EH (cell line): Measurements from ENCODE around the gene DPAGT1.
"Not testable (repeated sequence)": the region's sequence is repeated elsewhere in the genome, so short reads cannot be mapped to it uniquely, and the experiment has no call there.

ENCODE experiments used
- DNase-seq: peaks from one replicate; pipeline ENCODE4 v3.0.0-alpha.2; 2015; ENCODE audit warnings: low read depth

The DPAGT1 gene

GRCh38 chr11:119101759-119102423 is at the start of gene DPAGT1:
Gene DPAGT1, minus strand, starts transcription at chr11:119101853. Its CDS starts 198 bp downstream, at chr11:119101655.
- peak; percentile 98 for DNase-seq

GRCh38 chr11:119149786-119150275 is 48.2 kb upstream of the DPAGT1 start:
- DNase-seq, result no peak

GRCh38 chr11:119149018-119149785 is 47.5 kb upstream of the DPAGT1 start, which contains the start of gene ABCG4:
Gene ABCG4, plus strand, starts transcription at chr11:119149052. Its CDS starts 914 bp downstream, at chr11:119149966.
- peak; percentile 36 for DNase-seq

GRCh38 chr11:119148720-119149017 is 47.0 kb upstream of the DPAGT1 start:
- DNase-seq, result no peak

- DNase-seq, result no peak
Observed at GRCh38 chr11:119147604-119148333, 46.1 kb upstream of the DPAGT1 start.

- no peak for DNase-seq
Observed at GRCh38 chr11:119145551-119145950, 43.9 kb upstream of the DPAGT1 start.

- DNase-seq, result peak; percentile 77
Observed at GRCh38 chr11:119144825-119145486, 43.3 kb upstream of the DPAGT1 start.

- DNase-seq, result not testable (repeated sequence)
Observed at GRCh38 chr11:119139276-119139675, 37.6 kb upstream of the DPAGT1 start.

GRCh38 chr11:119134389-119134978 is 32.8 kb upstream of the DPAGT1 start:
- no peak for DNase-seq

- peak; percentile 37 for DNase-seq
Observed at GRCh38 chr11:119130662-119131061, 29.0 kb upstream of the DPAGT1 start.

GRCh38 chr11:119126675-119127268 is 25.1 kb upstream of the DPAGT1 start:
- DNase-seq, result no peak

- DNase-seq, result no peak
Observed at GRCh38 chr11:119125821-119126220, 24.2 kb upstream of the DPAGT1 start.

- no peak for DNase-seq
Observed at GRCh38 chr11:119121811-119122124, 20.1 kb upstream of the DPAGT1 start.

GRCh38 chr11:119121008-119121810 is 19.6 kb upstream of the DPAGT1 start, which contains the start of gene HINFP:
Gene HINFP, plus strand, starts transcription at chr11:119121580. Its CDS starts 5,365 bp downstream, at chr11:119126945.
- DNase-seq, result peak; percentile 99

- peak; percentile 58 for DNase-seq
Observed at GRCh38 chr11:119120639-119121007, 19.0 kb upstream of the DPAGT1 start.

- no peak for DNase-seq
Observed at GRCh38 chr11:119118946-119119345, 17.3 kb upstream of the DPAGT1 start.

GRCh38 chr11:119118227-119118626 is 16.6 kb upstream of the DPAGT1 start:
- DNase-seq, result no peak

- no peak for DNase-seq
Observed at GRCh38 chr11:119117004-119117706, 15.5 kb upstream of the DPAGT1 start.

GRCh38 chr11:119116601-119117000 is 14.9 kb upstream of the DPAGT1 start:
- no peak for DNase-seq

- no peak for DNase-seq
Observed at GRCh38 chr11:119116235-119116594, 14.6 kb upstream of the DPAGT1 start.
